Measurements from ENCODE around the gene WLS. TPM values are rescaled to one million over a fixed set of nuclear protein-coding genes. Genes with fewer than 3 reads are reported as not detected.
"Not testable (repeated sequence)": the region's sequence is repeated elsewhere in the genome, so short reads cannot be mapped to it uniquely, and the experiment has no call there.

The WLS gene
- total and polyA plus RNA-seq, 7 experiments from 2014 or later, result 0.50 to 12.2 (median 0.62) TPM; not detected in 4

- H3K27ac Mint-ChIP-seq; H3K4me3 Mint-ChIP-seq; H3K4me1 ChIP-seq (ENCODE audit: control insufficient read depth in 2 of 2, insufficient read depth in 2 of 2, low read length in 2 of 2); H3K27ac ChIP-seq (ENCODE audit: low read depth, low read length); H3K4me3 ChIP-seq (ENCODE audit: low read length); H3K36me3 ChIP-seq (ENCODE audit: control insufficient read depth in 2 of 3, insufficient read depth in 3 of 3, low read length in 3 of 3); ATAC-seq; H3K27me3 ChIP-seq (ENCODE audit: control insufficient read depth in 2 of 2, insufficient read depth in 2 of 2, low read length in 2 of 2); intact Hi-C loops (cut with micrococcal nuclease); POLR2A ChIA-PET; CTCF ChIA-PET; H3K9me3 Mint-ChIP-seq; H3K9me3 ChIP-seq (ENCODE audit: control insufficient read depth in 2 of 3, low read length in 3 of 3); DNase-seq; H3K36me3 Mint-ChIP-seq; H3K4me1 Mint-ChIP-seq: not testable (repeated sequence)
- H3K27me3 Mint-ChIP-seq, result peaks cover 0 to 29% (median 4%) of the 10 kb centered on the region in 5 donors
Observed at GRCh38 chr1:68171795-68172194, 60.5 kb downstream of the WLS start.

GRCh38 chr1:68168545-68169171, 63.7 kb downstream of the WLS start:
- POLR2A ChIA-PET, result no interaction called here
- Histone ChIP-seq H3K27ac (ENCODE audit: low read depth, low read length) (no peak overlapping the region), H3K36me3 (ENCODE audit: control insufficient read depth in 2 of 3, insufficient read depth in 3 of 3, low read length in 3 of 3) (no peaks in the 10 kb centered on the region), H3K27me3 (ENCODE audit: control insufficient read depth in 2 of 2, insufficient read depth in 2 of 2, low read length in 2 of 2) (no peaks in the 10 kb centered on the region), H3K9me3 (ENCODE audit: control insufficient read depth in 2 of 3, low read length in 3 of 3) (no peaks in the 10 kb centered on the region), H3K4me1 (ENCODE audit: control insufficient read depth in 2 of 2, insufficient read depth in 2 of 2, low read length in 2 of 2) (no peaks in the 10 kb centered on the region), H3K4me3 (ENCODE audit: low read length) (no peak overlapping the region)
- ATAC-seq (no peak), DNase-seq (no peak)
- Mint-ChIP-seq H3K4me3 (no peak overlapping the region), H3K9me3 (peaks cover 0 to 7% (median 5%) of the 10 kb centered on the region in 11 donors), H3K27ac (no peak overlapping the region), H3K36me3 (no peaks in the 10 kb centered on the region), H3K4me1 (peaks cover 0 to 2% (median 0%) of the 10 kb centered on the region in 7 donors), H3K27me3 (peaks cover 0 to 15% (median 6%) of the 10 kb centered on the region in 5 donors)
- intact Hi-C loops (cut with micrococcal nuclease), result no loop called here
- CTCF ChIA-PET, result no interaction called here

GRCh38 chr1:68167211-68167610, 65.1 kb downstream of the WLS start:
- ATAC-seq, result no peak
- Mint-ChIP-seq H3K27ac (no peak overlapping the region), H3K4me1 (no peaks in the 10 kb centered on the region), H3K9me3 (peaks cover 0 to 7% (median 3%) of the 10 kb centered on the region in 11 donors), H3K36me3 (no peaks in the 10 kb centered on the region), H3K4me3 (no peak overlapping the region), H3K27me3 (peaks cover 0 to 9% (median 6%) of the 10 kb centered on the region in 5 donors)
- POLR2A ChIA-PET, result no interaction called here
- Histone ChIP-seq H3K4me1 (ENCODE audit: control insufficient read depth in 2 of 2, insufficient read depth in 2 of 2, low read length in 2 of 2) (no peaks in the 10 kb centered on the region), H3K27me3 (ENCODE audit: control insufficient read depth in 2 of 2, insufficient read depth in 2 of 2, low read length in 2 of 2) (no peaks in the 10 kb centered on the region), H3K27ac (ENCODE audit: low read depth, low read length) (no peak overlapping the region), H3K4me3 (ENCODE audit: low read length) (no peak overlapping the region), H3K36me3 (ENCODE audit: control insufficient read depth in 2 of 3, insufficient read depth in 3 of 3, low read length in 3 of 3) (no peaks in the 10 kb centered on the region), H3K9me3 (ENCODE audit: control insufficient read depth in 2 of 3, low read length in 3 of 3) (no peaks in the 10 kb centered on the region)
- no peak for DNase-seq
- CTCF ChIA-PET, result no interaction called here
- intact Hi-C loops (cut with micrococcal nuclease), result no loop called here

- no peak for DNase-seq
- H3K4me3 Mint-ChIP-seq, result no peak overlapping the region
- CTCF ChIA-PET, result no interaction called here
- H3K27ac Mint-ChIP-seq, result no peak overlapping the region
- intact Hi-C loops (cut with micrococcal nuclease), result no loop called here
- Histone ChIP-seq H3K27me3 (ENCODE audit: control insufficient read depth in 2 of 2, insufficient read depth in 2 of 2, low read length in 2 of 2) (no peaks in the 10 kb centered on the region), H3K27ac (ENCODE audit: low read depth, low read length) (no peak overlapping the region), H3K4me1 (ENCODE audit: control insufficient read depth in 2 of 2, insufficient read depth in 2 of 2, low read length in 2 of 2) (no peaks in the 10 kb centered on the region), H3K36me3 (ENCODE audit: control insufficient read depth in 2 of 3, insufficient read depth in 3 of 3, low read length in 3 of 3) (no peaks in the 10 kb centered on the region), H3K9me3 (ENCODE audit: control insufficient read depth in 2 of 3, low read length in 3 of 3) (no peaks in the 10 kb centered on the region), H3K4me3 (ENCODE audit: low read length) (no peak overlapping the region)
- no peaks in the 10 kb centered on the region for H3K4me1 Mint-ChIP-seq
- ATAC-seq, result no peak
- peaks cover 0 to 7% (median 3%) of the 10 kb centered on the region in 11 donors for H3K9me3 Mint-ChIP-seq
- no peaks in the 10 kb centered on the region for H3K36me3 Mint-ChIP-seq
- H3K27me3 Mint-ChIP-seq, result peaks cover 0 to 9% (median 6%) of the 10 kb centered on the region in 5 donors
- POLR2A ChIA-PET, result no interaction called here
Observed at GRCh38 chr1:68166348-68166747, 66.0 kb downstream of the WLS start.

GRCh38 chr1:68165665-68166064, 66.7 kb downstream of the WLS start:
- ChIA-PET POLR2A (no interaction called here), CTCF (no interaction called here)
- DNase-seq (no peak), ATAC-seq (no peak)
- Mint-ChIP-seq H3K4me3 (no peak overlapping the region), H3K27me3 (peaks cover 0 to 7% (median 2%) of the 10 kb centered on the region in 5 donors), H3K27ac (no peak overlapping the region), H3K4me1 (no peaks in the 10 kb centered on the region), H3K9me3 (peaks cover 0 to 5% (median 1%) of the 10 kb centered on the region in 11 donors), H3K36me3 (no peaks in the 10 kb centered on the region)
- intact Hi-C loops (cut with micrococcal nuclease), result no loop called here
- H3K9me3 ChIP-seq (ENCODE audit: control insufficient read depth in 2 of 3, low read length in 3 of 3), result no peaks in the 10 kb centered on the region
- H3K4me3 ChIP-seq (ENCODE audit: low read length), result no peak overlapping the region
- H3K27ac ChIP-seq (ENCODE audit: low read depth, low read length), result no peak overlapping the region
- H3K36me3 ChIP-seq (ENCODE audit: control insufficient read depth in 2 of 3, insufficient read depth in 3 of 3, low read length in 3 of 3), result no peaks in the 10 kb centered on the region
- H3K27me3 ChIP-seq (ENCODE audit: control insufficient read depth in 2 of 2, insufficient read depth in 2 of 2, low read length in 2 of 2), result no peaks in the 10 kb centered on the region
- H3K4me1 ChIP-seq (ENCODE audit: control insufficient read depth in 2 of 2, insufficient read depth in 2 of 2, low read length in 2 of 2), result no peaks in the 10 kb centered on the region

GRCh38 chr1:68164918-68165317, 67.4 kb downstream of the WLS start:
- ChIA-PET POLR2A (no interaction called here), CTCF (no interaction called here)
- Mint-ChIP-seq H3K4me1 (no peaks in the 10 kb centered on the region), H3K4me3 (no peak overlapping the region), H3K27ac (no peak overlapping the region), H3K9me3 (peaks cover 0 to 5% (median 0%) of the 10 kb centered on the region in 11 donors), H3K27me3 (peaks cover 0 to 6% (median 0%) of the 10 kb centered on the region in 5 donors), H3K36me3 (no peaks in the 10 kb centered on the region)
- H3K4me1 ChIP-seq (ENCODE audit: control insufficient read depth in 2 of 2, insufficient read depth in 2 of 2, low read length in 2 of 2), result no peaks in the 10 kb centered on the region
- no peaks in the 10 kb centered on the region for H3K27me3 ChIP-seq (ENCODE audit: control insufficient read depth in 2 of 2, insufficient read depth in 2 of 2, low read length in 2 of 2)
- H3K4me3 ChIP-seq (ENCODE audit: low read length), result no peak overlapping the region
- intact Hi-C loops (cut with micrococcal nuclease), result no loop called here
- H3K36me3 ChIP-seq (ENCODE audit: control insufficient read depth in 2 of 3, insufficient read depth in 3 of 3, low read length in 3 of 3), result no peaks in the 10 kb centered on the region
- DNase-seq (no peak), ATAC-seq (no peak)
- no peaks in the 10 kb centered on the region for H3K9me3 ChIP-seq (ENCODE audit: control insufficient read depth in 2 of 3, low read length in 3 of 3)
- H3K27ac ChIP-seq (ENCODE audit: low read depth, low read length), result no peak overlapping the region

- Mint-ChIP-seq H3K4me1 (no peaks in the 10 kb centered on the region), H3K36me3 (no peaks in the 10 kb centered on the region), H3K4me3 (no peak overlapping the region), H3K9me3 (peaks cover 0 to 5% (median 0%) of the 10 kb centered on the region in 11 donors), H3K27ac (no peak overlapping the region), H3K27me3 (peaks cover 0 to 6% (median 0%) of the 10 kb centered on the region in 5 donors)
- ATAC-seq, result no peak
- no peaks in the 10 kb centered on the region for H3K36me3 ChIP-seq (ENCODE audit: control insufficient read depth in 2 of 3, insufficient read depth in 3 of 3, low read length in 3 of 3)
- no peak for DNase-seq
- CTCF ChIA-PET, result no interaction called here
- H3K4me3 ChIP-seq (ENCODE audit: low read length), result no peak overlapping the region
- no peak overlapping the region for H3K27ac ChIP-seq (ENCODE audit: low read depth, low read length)
- no peaks in the 10 kb centered on the region for H3K9me3 ChIP-seq (ENCODE audit: control insufficient read depth in 2 of 3, low read length in 3 of 3)
- no peaks in the 10 kb centered on the region for H3K4me1 ChIP-seq (ENCODE audit: control insufficient read depth in 2 of 2, insufficient read depth in 2 of 2, low read length in 2 of 2)
- H3K27me3 ChIP-seq (ENCODE audit: control insufficient read depth in 2 of 2, insufficient read depth in 2 of 2, low read length in 2 of 2), result no peaks in the 10 kb centered on the region
- POLR2A ChIA-PET, result no interaction called here
- intact Hi-C loops (cut with micrococcal nuclease), result no loop called here
Observed at GRCh38 chr1:68163220-68163619, 69.1 kb downstream of the WLS start.
